Activated CD8-positive, alpha-beta memory T cell treated with anti-CD3 and anti-CD28 coated beads for 1 hour (primary cell): Measurements from ENCODE around the gene SLC12A7.

Source experiments
- DNase-seq, 2 donors: peaks; one replicate each; pipeline ENCODE4 v3.0.0-alpha.2; 2020; ENCODE audit warnings: low read depth in 1 of 2; ENCODE audit errors: extremely low read depth in 1 of 2

The SLC12A7 gene

DNA sequence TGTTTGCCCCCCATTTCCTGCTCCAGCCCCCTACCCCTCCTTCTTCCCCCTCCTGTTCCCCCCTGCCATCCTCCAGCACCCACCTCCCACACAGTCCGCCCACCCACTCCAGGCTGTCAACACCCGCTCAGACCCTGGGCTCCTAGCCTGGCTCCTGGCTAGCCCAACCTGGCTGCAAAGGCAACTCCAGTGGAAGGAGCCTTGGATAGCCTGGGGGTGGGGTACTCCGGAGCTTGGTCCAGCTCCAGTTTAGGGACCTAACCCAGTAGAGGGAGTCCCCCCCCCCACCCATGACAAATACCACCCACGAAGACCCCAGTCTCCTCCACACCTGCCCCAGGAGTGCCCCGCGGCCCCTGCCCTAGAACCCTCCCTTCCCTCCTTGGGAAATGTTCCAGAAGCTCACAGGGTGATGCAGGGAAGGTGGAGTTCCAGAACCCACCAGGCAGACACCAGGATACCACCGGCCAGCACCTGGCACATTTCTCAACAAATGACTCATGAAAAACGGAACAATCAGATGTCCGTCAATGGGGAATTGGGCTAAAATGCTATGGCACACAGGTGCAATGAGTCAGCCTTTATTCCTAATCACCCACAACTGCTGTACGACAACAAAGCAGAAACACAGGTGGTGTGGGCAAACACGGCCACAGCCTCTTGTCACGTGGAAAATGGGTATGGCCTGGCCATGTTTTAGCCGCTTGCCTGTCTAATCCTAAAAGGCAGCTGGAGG is 901 bp upstream of the SLC12A7 start:
- DNase-seq = no peak

DNA sequence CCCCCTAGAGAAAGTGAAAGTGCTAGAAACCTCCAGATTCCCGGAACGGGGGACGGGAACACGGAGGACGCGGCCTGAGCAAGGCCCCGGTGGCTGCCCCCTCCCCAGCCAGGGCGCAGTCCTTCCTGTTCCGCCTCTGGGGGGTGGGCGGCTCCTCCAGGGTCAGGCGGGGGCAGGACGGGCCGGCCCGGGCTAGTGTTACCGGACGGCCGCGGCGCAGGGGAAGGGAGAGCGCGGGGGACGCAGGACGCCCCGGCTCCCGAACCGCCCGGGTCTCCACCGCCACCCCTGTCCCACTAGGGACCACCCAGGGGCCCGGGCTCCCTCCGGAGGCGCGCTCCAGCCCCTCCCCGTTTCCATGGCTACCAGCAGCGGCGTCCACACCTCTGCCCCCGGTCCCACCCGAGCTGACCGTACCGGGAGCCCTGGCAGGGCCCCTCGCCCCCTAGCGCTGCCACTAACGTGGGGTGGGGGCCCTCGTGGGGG is 579 bp downstream of the SLC12A7 start:
- no peak for DNase-seq

DNA sequence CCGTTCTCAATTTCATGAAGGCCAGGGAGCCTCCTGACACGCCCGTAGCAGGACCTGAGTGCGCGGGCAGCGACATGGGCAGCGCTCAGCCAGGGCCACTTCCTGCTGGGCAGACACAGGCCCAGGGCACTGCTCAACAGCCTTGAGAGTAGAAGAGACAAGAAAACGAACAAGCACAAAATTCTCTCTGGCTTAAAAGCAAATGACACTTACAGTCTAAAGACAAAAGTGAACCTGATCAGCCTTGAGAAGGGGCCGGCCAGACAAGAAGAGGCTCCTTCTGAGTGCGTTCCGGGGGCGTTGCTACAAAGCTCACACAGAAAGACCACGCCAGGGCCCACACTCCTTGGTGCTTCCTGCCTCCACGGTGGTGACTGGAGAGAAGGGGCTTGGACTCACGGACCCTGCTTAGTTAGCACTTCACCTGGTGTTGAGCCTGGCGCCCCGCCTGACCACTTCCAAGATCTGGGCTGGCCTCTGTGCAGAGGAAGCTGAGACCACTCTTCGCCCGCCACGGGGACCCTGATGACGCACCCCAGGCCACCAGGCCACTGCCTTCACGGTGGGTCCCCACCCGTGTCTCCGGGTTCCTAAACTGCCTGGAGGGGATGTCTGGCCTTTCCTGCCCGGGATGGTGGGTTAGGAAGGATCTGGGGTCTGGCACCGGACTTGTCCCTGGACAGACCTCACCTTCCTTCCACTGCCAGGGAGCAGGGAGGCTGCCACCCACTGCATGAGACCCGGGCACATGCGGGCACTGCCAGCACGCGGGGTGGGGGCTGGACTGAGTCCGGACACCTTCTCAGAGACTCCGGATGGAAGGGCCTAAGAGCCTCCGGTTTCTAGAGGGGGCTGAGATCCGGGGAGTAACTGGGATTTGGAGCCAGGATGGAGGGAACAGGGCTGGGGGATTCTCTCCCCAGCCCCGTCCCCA is 1.3 kb downstream of the SLC12A7 start:
- DNase-seq = no peak

DNA sequence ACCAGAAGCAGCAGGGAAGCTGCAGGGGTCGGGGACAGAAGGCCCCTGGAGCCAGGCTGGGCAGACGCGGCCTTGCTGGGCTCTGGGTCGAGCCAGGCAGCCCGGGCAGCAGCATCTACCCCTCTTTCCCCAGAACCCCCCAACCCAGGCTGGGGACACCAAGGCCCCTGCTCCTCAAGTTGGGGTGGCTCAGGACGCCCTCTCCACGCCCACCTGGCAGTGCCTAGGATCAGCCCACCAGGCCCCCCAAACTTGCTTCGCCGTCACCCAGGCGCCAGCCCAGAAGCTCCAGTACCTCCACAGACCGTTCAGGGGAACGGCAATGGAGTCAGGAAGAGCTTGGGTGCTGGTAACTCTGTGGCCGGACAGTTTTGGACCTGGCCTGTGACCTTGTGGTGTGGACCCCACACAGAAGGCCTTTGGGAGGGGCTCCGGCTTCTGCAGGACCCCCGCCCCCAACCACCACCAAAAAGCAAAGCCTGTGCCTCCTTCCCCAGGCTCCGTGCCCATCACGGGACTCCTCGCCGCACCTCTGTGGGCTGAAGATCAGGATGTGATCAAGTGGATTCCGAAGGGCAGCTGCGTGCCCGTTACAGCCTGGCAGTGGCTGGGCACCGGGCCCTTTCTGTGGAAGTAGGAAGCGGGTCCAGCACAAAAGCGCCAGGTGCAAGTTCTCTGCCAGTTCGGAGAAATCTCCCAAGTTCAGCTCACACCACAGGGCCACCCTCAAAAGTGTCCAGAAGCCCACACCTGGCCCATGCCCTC is 2.1 kb downstream of the SLC12A7 start:
- DNase-seq = no peak

DNA sequence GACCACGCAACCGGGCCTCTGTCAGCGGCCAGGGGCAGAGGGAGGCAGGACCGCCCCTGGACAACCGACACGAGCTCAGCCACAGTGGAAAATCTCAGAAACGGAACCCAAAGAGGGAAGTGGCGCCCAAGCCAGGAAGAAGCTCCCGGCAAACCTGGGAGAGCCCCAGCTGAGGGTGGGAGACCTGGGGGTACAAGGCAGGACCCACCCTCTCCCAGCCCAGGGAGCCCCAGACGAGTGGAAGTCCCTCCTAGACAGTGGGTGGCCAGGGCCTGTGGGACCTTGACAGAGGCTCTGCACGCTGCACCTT is 3.0 kb downstream of the SLC12A7 start:
- DNase-seq = no peak

DNA sequence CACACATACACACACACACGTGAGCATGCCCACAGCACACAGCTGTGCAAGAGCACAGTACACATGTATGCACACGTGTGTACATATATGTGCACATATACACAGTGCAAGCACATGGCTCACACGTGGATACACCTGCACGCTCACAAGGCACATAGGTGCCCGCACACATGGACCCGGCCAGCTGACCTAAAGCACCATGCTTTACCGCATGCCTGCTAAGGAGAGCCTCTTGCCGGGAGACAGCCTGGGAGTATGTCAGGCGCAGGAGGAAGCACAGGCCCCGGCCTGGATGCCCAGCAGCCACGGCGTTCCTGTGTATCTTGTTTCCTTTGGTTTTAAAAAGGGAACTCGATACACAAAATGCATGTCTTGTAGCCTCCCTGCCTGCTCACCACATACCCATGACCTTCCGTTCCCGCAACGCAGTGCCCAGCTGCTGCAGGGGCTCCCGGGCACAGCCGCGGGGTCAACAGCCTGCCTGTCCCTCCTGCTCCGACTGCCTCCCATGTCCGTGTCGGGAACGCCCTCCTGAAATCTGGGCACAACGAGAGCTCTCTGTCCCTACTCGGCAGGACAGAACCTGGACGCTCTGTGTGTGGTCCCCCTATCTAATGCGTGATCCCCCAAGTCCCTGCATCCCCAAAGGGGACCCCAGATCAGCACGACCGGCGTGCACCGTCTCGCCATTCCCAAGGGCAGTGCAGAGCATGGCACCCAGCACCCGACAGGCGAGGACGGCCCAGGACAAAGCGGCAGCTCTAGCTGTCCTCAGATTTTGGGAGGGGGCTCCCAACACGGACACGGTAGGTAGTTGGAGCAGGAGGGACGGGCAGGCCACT is 3.6 kb downstream of the SLC12A7 start:
- no peak for DNase-seq

DNA sequence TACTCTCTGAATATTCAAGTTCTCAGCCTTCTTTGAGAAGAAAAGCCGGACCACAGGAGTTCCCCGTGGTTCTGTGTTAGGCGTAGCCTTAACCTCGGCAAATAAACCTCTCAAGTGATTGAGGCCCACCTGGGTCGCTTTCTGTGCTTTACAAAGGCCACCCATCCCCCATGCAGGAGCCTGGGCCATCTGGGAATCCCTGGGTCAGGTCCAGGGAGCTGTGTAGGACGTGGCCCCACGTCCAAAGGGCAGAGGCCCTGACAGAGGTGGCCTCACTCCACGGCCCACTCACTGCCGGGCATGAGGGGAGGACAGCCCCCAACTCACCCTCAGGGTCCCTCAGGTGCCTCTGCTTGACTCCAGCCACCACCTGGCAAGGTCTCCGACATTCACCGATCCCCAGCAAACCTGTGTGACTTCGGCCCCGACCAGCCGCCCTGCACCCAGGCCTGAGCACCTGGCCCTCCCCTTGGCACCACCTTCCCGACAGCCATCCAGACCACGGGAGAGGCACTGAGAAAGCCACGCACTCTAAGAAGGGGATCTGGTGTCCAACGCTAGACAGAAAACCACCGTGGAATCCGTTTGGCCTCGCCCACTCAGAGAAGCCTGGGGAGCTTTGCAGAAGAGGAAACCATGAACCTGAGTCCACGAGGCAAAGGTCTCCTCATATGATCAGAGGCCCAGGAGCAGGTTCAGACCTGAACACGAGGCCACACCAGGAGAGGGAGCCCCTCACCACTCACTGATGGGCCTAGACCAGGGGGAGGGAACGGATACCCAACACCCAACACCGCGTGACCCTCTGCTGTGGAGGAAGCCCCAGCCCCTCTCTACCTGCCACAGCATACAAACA is 4.5 kb downstream of the SLC12A7 start:
- no peak for DNase-seq

DNA sequence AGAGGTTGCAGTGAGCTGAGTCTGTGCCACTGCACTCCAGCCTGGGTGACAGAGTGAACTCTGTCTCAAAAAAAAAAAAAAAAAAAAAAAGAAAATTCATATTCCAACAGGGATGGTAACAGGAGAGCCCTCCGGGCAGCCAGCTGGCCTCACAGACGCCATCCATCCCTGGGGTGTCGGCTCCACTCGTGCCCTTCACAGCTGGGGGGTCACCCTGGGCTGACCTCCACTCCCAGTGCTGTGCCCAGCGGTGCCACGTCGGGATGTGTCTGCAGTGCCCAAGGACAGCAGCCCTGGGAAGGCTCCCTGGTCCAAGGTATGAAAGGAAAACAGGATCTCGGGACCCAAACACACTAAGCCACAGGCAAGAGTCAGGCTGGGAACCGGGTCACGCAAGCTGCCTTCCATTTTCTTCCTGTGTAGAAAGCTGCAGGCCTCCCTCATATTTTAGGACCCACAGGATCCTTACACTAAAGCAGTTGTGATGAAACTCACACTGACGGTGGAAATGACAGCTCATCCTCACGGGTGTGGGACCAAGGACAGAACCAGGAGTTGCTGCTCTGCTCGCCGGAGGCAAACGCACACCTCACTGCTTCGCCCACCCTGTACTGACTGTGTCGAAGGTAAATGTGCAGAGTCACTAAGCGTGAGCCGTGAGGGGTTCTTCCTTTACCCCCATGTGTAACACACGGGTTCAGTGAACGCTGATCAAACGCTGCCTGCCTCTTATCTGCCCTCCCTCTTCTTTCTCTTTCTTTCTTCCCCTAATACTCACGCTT is 5.3 kb downstream of the SLC12A7 start:
- DNase-seq = peak in 1 of 2 donors; percentile 33

DNA sequence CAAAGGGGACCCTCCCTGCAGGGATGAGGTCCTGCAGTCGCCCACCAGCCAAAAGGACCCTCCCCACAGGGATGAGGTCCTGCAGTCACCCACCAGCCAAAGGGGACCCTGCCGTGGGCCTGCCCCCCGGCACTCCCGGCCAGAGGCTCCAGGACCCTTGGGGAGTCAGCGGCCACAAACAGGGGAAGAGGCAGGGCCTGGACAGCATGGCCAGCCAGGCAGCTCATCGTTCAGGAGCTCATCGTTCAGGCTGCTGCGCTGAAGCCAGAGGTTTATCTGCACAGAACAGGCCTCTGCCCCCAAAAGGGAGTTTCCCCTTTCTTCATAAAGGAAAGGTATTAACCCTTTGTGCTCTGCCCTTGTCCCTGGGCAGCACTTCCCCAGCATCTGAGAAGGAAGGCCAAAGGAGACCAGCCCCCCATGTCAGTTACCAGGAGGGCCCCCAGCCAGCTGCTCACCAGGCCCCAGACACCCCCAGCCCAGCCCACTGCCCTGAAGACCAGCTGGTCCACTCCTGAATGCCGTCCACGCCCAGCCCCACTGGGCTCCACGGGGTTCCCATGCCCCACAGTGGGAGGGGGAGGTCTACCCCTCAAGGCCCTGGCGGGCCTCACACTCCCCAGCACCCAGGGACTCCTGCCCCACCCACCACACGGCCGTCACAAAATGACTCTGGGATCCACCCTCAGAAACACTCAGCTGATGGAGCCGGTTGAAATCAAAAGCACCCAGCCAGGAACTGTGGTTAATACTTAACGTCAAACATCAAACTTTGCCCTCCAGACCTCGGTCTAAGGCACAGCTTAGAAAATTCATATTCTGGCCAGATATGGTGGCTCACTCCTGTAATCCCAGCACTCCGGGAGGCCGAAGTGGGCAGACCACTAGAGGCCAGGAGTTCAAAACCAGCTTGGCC is 6.3 kb downstream of the SLC12A7 start:
- peak in 1 of 2 donors; percentile 55 for DNase-seq

DNA sequence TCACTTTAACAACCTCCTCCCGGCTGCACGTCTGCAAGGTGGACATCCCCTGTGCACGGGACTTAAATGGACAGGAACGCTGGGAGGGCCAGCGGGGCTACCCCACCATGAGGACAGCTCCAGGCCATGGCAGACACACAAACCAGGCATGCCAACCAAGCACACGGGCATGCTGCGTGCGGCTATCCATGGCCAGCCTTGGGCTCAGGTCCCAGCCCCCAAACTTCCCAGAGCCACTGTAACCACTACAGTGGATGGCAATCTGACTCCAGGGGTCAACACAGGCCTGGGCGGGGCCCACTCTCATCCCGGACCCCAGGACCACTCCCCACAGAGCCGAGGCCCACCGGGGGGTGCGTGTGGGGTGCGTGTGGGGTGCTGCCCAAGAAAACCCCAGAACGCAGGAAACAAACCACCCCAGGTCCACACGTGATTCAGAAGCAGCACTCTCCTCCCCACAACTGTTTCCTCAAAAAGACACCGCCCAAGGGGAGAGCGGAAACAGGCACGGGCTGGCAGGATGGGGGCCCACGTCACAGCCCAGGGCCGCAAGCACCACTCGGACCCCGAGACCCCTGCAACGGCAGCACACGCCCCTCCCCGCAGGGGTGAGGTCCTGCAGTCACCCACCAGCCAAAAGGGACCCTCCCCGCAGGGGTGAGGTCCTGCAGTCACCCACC is 7.4 kb downstream of the SLC12A7 start:
- peak in 1 of 2 donors; percentile 31 for DNase-seq

DNA sequence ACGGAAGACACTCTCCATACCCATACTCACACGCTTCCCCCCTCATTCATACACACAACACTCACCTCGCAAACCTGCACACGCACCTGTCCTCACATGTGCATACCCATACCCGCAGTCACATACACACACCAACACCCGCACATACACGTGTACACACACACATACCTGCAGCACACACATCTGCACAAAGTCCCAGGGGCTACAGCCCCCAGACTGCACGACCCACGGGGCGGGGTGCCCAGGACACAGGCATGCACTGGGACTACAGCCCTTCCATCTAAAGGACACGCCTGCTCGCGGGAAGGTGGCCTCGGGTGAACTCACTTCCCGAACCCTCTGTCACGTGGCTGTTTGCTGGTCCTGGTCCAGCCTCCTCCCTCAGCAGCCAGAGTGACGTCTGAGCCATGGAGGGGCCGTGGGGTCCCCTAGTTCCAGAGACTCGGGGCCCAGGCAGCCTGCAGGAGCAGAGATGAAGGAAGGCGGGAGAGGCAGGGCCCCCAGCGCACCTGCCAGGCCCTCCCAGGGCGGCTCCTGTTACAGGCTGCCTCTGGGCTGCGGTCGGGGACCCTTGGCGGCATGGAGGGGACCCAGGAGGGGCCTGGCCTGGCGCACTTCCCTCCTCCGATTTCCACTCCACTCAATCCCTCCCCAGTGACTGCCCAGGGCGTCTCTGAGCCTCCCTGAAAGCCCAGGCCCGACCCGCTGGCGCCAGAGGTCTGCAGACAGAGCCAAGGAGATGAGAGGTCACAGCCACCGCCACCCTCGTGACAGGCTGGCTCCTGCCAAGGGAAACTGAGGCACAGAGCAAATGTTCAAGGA is 8.1 kb downstream of the SLC12A7 start:
- DNase-seq = no peak

DNA sequence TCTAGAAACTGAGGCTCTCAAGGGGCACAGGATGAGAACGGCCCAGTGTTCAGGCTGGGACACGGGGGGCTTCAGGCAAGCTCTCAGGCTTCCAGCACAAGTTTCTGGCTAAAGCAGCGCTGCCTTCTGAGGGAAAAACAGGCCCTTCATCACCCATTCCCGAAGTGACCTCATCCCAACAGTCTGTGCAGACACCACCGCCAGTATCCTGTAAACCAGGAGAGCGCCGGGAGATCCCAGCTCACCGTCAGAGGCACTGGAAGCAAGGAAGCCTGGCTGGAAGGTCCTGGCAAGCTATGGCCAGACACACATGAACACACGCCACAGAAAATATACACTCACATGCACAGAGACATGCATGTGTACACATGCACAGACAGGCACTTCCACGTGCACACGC is 8.8 kb downstream of the SLC12A7 start:
- DNase-seq = no peak

DNA sequence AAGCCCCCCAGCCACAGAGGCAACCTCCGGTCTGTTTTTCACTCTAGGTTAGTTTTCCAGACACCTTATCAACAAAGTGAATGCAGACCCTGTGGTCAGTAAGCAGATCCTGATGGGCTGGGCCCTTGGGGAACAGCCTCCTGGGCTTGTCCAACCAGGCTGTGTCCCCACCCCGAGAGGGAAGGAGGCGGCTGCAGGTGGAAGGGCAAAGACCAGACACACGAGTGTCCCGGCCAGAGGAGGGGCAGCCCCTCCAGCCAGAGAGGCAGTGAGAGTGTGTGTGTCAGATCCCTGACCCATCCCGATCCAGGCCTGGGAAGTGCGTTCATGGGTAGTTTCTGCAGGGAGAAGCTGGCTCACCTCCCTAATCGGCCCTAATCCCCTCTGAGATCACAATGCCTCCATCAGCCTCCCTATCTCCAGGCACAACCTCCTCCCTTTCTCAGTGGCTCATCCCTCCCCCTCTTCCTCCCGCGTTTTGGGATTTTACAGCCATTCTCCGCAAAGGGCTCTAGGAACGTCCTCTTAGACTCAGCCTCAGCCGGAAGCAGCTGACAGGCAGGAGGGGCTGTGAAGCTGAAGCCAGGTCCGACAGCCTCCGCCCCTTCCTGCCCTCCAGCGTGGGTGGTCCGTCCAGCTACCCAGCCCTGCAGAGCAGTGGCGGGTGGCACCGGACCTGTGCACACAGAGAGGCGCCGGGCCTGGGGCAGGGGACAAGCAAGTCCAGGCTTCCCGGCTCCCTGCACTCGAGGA is 9.7 kb downstream of the SLC12A7 start:
- no peak for DNase-seq

DNA sequence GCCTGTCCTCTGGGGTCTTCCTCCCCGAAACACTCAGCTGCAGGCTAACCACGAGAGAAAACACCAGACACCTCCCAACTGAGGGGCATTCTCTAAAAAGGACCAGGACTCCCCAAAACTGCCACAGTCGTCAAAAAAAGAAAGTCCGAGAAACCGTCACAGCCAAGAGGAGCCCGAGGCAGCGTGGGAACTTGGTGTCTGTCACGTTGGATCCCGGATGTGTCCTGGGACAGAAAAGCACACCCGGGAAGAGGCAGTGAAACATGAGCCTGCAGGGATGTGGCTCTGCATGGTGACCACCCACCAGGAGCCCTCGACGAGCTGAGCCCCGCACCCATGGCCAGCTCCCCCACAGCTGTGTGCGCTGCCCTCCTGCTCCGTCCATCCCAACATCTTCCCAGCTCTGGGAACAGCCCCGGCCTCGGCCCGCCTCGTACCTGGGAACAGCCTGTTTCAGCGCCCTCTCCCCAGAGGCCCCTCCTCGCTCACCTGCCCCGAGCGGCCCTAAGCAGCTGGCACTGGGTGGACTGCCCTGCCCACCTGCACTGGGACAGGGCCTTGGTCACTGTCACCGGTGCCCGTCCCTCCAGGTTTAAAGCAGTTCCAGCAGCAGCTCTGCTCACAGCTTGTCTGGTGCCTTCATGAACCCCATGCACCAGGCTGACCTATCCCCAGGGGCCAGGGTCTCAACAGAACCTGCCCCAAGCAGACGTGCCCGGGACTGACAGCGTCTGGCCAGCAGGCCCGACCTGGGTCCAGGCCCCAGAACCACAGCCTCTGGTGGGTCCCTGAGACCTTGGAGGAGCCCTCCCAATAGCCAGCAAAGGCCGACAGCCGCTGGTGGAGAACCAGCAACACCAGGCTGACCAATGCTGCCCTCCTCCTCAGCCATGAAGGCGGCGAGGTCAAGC is 10.9 kb downstream of the SLC12A7 start:
- no peak for DNase-seq
